Measurements from ENCODE around the gene QSER1. TPM values are rescaled to one million over a fixed set of nuclear protein-coding genes. Genes with fewer than 3 reads are reported as not detected.
"Not testable (repeated sequence)": the region's sequence is repeated elsewhere in the genome, so short reads cannot be mapped to it uniquely, and the experiment has no call there.

The QSER1 gene
- total RNA-seq, 1 experiment from 2014 or later: 74.0 TPM

DNA sequence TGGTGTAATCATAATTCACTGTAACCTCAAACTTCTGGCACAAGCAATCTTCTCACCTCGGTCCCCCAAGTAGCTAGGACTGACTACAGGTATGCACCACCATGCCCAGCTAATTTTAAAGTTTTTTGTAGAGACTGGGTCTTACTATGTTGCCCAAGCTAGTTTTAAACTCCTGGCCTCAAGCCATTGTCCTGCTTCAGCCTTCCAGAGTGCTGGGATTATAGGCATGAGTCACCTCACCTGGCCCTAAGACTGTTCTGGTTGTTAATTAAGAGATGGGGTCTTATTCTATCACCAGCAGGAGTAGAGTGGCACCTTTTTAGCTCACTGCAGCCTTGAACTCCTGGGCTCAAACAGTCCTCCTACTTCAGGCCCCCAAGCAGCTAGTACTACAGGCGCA lies 71.1 kb downstream of the QSER1 start (continued):
- TF ChIP-seq, protein P1, sequence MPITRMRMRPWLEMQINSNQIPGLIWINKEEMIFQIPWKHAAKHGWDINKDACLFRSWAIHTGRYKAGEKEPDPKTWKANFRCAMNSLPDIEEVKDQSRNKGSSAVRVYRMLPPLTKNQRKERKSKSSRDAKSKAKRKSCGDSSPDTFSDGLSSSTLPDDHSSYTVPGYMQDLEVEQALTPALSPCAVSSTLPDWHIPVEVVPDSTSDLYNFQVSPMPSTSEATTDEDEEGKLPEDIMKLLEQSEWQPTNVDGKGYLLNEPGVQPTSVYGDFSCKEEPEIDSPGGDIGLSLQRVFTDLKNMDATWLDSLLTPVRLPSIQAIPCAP (CRISPR knock-in tag; IDR thresholded peaks at IDR 0.05): no peak
- TF ChIP-seq NFATC4 (CRISPR knock-in tag; IDR thresholded peaks at IDR 0.05): no peak
- no peak for TF ChIP-seq IRF2 (CRISPR knock-in tag; IDR thresholded peaks at IDR 0.05; ENCODE audit: borderline replicate concordance, low read depth)
- TF ChIP-seq TCF7 (CRISPR knock-in tag; IDR thresholded peaks at IDR 0.05; ENCODE audit: low read depth): no peak
- TF ChIP-seq, protein P2, sequence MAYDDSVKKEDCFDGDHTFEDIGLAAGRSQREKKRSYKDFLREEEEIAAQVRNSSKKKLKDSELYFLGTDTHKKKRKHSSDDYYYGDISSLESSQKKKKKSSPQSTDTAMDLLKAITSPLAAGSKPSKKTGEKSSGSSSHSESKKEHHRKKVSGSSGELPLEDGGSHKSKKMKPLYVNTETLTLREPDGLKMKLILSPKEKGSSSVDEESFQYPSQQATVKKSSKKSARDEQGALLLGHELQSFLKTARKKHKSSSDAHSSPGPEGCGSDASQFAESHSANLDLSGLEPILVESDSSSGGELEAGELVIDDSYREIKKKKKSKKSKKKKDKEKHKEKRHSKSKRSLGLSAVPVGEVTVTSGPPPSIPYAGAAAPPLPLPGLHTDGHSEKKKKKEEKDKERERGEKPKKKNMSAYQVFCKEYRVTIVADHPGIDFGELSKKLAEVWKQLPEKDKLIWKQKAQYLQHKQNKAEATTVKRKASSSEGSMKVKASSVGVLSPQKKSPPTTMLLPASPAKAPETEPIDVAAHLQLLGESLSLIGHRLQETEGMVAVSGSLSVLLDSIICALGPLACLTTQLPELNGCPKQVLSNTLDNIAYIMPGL (CRISPR knock-in tag; IDR thresholded peaks at IDR 0.05): no peak
- TF ChIP-seq, protein P3, sequence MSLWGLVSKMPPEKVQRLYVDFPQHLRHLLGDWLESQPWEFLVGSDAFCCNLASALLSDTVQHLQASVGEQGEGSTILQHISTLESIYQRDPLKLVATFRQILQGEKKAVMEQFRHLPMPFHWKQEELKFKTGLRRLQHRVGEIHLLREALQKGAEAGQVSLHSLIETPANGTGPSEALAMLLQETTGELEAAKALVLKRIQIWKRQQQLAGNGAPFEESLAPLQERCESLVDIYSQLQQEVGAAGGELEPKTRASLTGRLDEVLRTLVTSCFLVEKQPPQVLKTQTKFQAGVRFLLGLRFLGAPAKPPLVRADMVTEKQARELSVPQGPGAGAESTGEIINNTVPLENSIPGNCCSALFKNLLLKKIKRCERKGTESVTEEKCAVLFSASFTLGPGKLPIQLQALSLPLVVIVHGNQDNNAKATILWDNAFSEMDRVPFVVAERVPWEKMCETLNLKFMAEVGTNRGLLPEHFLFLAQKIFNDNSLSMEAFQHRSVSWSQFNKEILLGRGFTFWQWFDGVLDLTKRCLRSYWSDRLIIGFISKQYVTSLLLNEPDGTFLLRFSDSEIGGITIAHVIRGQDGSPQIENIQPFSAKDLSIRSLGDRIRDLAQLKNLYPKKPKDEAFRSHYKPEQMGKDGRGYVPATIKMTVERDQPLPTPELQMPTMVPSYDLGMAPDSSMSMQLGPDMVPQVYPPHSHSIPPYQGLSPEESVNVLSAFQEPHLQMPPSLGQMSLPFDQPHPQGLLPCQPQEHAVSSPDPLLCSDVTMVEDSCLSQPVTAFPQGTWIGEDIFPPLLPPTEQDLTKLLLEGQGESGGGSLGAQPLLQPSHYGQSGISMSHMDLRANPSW (CRISPR knock-in tag; conservative IDR thresholded peaks at IDR 0.05; ENCODE audit: low read depth): no peak
- no peak for TF ChIP-seq CBFB (CRISPR knock-in tag; IDR thresholded peaks at IDR 0.05; ENCODE audit: low read depth)
- no peak for TF ChIP-seq ZNF263 (CRISPR knock-in tag; IDR thresholded peaks at IDR 0.05; ENCODE audit: low read depth)
- TF ChIP-seq USF2 (CRISPR knock-in tag; IDR thresholded peaks at IDR 0.05): no peak
- TF ChIP-seq ZBTB21 (CRISPR knock-in tag; IDR thresholded peaks at IDR 0.05; ENCODE audit: borderline replicate concordance): no peak

DNA sequence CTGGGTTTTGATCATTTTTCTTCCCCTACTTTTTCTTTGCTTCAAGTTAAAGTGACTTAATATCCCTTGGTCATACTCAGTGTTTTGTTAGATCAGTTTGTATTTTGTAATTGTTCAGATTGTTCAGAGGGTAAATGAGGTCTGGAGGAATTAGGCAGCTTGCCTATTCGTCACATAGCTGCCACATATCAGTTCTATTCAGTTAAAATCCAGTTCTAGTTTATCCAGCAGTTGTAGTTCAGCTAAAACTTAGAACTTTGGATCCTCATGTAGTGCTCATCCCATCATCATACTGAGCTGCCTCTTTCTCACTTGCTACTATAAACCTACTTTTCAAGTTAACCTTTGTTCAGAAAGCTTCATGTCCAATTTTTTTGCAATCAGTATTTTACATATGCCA lies 75.9 kb downstream of the QSER1 start:
- no peak for TF ChIP-seq NFE2L1 (CRISPR knock-in tag; IDR thresholded peaks at IDR 0.05)
- TF ChIP-seq, protein P4, sequence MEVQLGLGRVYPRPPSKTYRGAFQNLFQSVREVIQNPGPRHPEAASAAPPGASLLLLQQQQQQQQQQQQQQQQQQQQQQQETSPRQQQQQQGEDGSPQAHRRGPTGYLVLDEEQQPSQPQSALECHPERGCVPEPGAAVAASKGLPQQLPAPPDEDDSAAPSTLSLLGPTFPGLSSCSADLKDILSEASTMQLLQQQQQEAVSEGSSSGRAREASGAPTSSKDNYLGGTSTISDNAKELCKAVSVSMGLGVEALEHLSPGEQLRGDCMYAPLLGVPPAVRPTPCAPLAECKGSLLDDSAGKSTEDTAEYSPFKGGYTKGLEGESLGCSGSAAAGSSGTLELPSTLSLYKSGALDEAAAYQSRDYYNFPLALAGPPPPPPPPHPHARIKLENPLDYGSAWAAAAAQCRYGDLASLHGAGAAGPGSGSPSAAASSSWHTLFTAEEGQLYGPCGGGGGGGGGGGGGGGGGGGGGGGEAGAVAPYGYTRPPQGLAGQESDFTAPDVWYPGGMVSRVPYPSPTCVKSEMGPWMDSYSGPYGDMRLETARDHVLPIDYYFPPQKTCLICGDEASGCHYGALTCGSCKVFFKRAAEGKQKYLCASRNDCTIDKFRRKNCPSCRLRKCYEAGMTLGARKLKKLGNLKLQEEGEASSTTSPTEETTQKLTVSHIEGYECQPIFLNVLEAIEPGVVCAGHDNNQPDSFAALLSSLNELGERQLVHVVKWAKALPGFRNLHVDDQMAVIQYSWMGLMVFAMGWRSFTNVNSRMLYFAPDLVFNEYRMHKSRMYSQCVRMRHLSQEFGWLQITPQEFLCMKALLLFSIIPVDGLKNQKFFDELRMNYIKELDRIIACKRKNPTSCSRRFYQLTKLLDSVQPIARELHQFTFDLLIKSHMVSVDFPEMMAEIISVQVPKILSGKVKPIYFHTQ (CRISPR knock-in tag; IDR thresholded peaks at IDR 0.05): no peak
- no peak for TF ChIP-seq TEAD1 (CRISPR knock-in tag; IDR thresholded peaks at IDR 0.05)
- TF ChIP-seq, protein P1 (CRISPR knock-in tag; IDR thresholded peaks at IDR 0.05): no peak
- TF ChIP-seq, protein P5, sequence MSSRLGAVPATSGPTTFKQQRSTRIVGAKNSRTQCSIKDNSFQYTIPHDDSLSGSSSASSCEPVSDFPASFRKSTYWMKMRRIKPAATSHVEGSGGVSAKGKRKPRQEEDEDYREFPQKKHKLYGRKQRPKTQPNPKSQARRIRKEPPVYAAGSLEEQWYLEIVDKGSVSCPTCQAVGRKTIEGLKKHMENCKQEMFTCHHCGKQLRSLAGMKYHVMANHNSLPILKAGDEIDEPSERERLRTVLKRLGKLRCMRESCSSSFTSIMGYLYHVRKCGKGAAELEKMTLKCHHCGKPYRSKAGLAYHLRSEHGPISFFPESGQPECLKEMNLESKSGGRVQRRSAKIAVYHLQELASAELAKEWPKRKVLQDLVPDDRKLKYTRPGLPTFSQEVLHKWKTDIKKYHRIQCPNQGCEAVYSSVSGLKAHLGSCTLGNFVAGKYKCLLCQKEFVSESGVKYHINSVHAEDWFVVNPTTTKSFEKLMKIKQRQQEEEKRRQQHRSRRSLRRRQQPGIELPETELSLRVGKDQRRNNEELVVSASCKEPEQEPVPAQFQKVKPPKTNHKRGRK (CRISPR knock-in tag; IDR thresholded peaks at IDR 0.05; ENCODE audit: borderline replicate concordance): no peak
- TF ChIP-seq USF2 (CRISPR knock-in tag; IDR thresholded peaks at IDR 0.05): no peak
- TF ChIP-seq FOXJ3 (CRISPR knock-in tag; IDR thresholded peaks at IDR 0.05; ENCODE audit: borderline replicate concordance): no peak
- POLR2A ChIA-PET: no interaction called here
- Mint-ChIP-seq H3K27me3 (ENCODE audit: low read depth) (no peaks in the 10 kb centered on the region), H3K36me3 (peaks cover 71% of the 10 kb centered on the region), H3K4me1 (no peaks in the 10 kb centered on the region), H3K4me3 (no peak overlapping the region), H3K9me3 (no peaks in the 10 kb centered on the region), H3K27ac (peak overlapping the region; percentile 39; the same call in 1 of the 2 replicates)
- CTCF ChIA-PET: interaction anchor here (1.2 kb wide), 1 partner anchor 97 kb away, joined by 4 read pairs; no protein-coding TSS in a partner anchor
- DNase-seq (ENCODE audit: low spot score) (no peak), ATAC-seq (no peak)

GRCh38 chr11:32972233-32972632 lies 79.6 kb downstream of the QSER1 start:
- H3K27ac Mint-ChIP-seq; POLR2A ChIA-PET; ATAC-seq; H3K4me3 Mint-ChIP-seq; H3K27me3 Mint-ChIP-seq (ENCODE audit: low read depth); DNase-seq (ENCODE audit: low spot score); H3K4me1 Mint-ChIP-seq; H3K9me3 Mint-ChIP-seq: not testable (repeated sequence)
- H3K36me3 Mint-ChIP-seq: peaks cover 73% of the 10 kb centered on the region
- CTCF ChIA-PET: interaction anchor here (1.6 kb wide), 1 partner anchor 93 kb away, joined by 8 read pairs; no protein-coding TSS in a partner anchor
